Posterior vena cava (tissue), 2 donors: ENCODE measurements around the gene KRTAP3-2. TPM values are rescaled to one million over a fixed set of nuclear protein-coding genes. Genes with fewer than 3 reads are reported as not detected.

Source experiments
- total RNA-seq, 2 donors: library from RNA; stranded (reverse); fragmentation: NEBNext Ultra II Directional; extraction: Animal tissue kit (Norgen Biotek cat#: 25700); gene quantifications; one replicate each; pipeline ENCODE4 v1.2.1, GENCODE V29; 2021
- donor health status: DM: yes; HTN: yes; CAD: no.
- donor health status: DM: yes; HTN: yes; CAD: no.

Gene KRTAP3-2
- total RNA-seq, 2 donors from 2014 or later = not detected

Other genes starting within 250 kb of the KRTAP3-2 start
- not detected for gene KRT25, start 244.6 kb downstream of the KRTAP3-2 start, total RNA-seq
- not detected for gene KRT26, start 227.7 kb downstream of the KRTAP3-2 start, total RNA-seq
- gene KRT27, start 217.4 kb downstream of the KRTAP3-2 start, total RNA-seq = under 1 TPM in 1 of 2 donors, not detected in 1; 0.42 TPM
- gene KRT28, start 199.9 kb downstream of the KRTAP3-2 start, total RNA-seq = not detected
- 10 to 100 TPM; 36.9 to 44.9 TPM for gene KRT10, start 177.3 kb downstream of the KRTAP3-2 start, total RNA-seq
- not detected for gene KRT12, start 132.7 kb downstream of the KRTAP3-2 start, total RNA-seq
- gene KRT20, start 114.7 kb downstream of the KRTAP3-2 start, total RNA-seq = not detected
- gene KRT23, start 62.3 kb downstream of the KRTAP3-2 start, total RNA-seq = under 1 TPM; 0.24 to 0.37 TPM
- gene KRT39, start 33.0 kb downstream of the KRTAP3-2 start, total RNA-seq = not detected
- not detected for gene KRT40, start 15.6 kb downstream of the KRTAP3-2 start, total RNA-seq
- gene KRTAP3-3, start 5.7 kb downstream of the KRTAP3-2 start, total RNA-seq = not detected
- gene KRTAP3-1, start 9.2 kb upstream of the KRTAP3-2 start, total RNA-seq = not detected
- not detected for gene KRTAP1-5, start 27.3 kb upstream of the KRTAP3-2 start, total RNA-seq
- gene KRTAP1-4, start 30.3 kb upstream of the KRTAP3-2 start, total RNA-seq = not detected
- gene KRTAP1-3, start 35.0 kb upstream of the KRTAP3-2 start, total RNA-seq = not detected
- gene KRTAP1-1, start 41.5 kb upstream of the KRTAP3-2 start, total RNA-seq = not detected
- gene KRTAP2-1, start 47.4 kb upstream of the KRTAP3-2 start, total RNA-seq = not detected
- gene KRTAP2-2, start 55.3 kb upstream of the KRTAP3-2 start, total RNA-seq = not detected
- not detected for gene KRTAP2-3, start 60.2 kb upstream of the KRTAP3-2 start, total RNA-seq
- not detected for gene KRTAP2-4, start 66.0 kb upstream of the KRTAP3-2 start, total RNA-seq
- not detected for gene KRTAP4-7, start 84.2 kb upstream of the KRTAP3-2 start, total RNA-seq
- gene KRTAP4-8, start 98.2 kb upstream of the KRTAP3-2 start, total RNA-seq = not detected
- not detected for gene KRTAP4-16, start 102.3 kb upstream of the KRTAP3-2 start, total RNA-seq
- not detected for gene KRTAP4-9, start 105.5 kb upstream of the KRTAP3-2 start, total RNA-seq
- not detected for gene KRTAP4-11, start 118.5 kb upstream of the KRTAP3-2 start, total RNA-seq
- gene KRTAP4-12, start 124.3 kb upstream of the KRTAP3-2 start, total RNA-seq = not detected
- not detected for gene KRTAP4-6, start 140.6 kb upstream of the KRTAP3-2 start, total RNA-seq
- gene KRTAP4-5, start 149.9 kb upstream of the KRTAP3-2 start, total RNA-seq = not detected
- gene KRTAP4-4, start 160.8 kb upstream of the KRTAP3-2 start, total RNA-seq = not detected
- gene KRTAP4-3, start 168.3 kb upstream of the KRTAP3-2 start, total RNA-seq = not detected
- not detected for gene KRTAP4-2, start 178.3 kb upstream of the KRTAP3-2 start, total RNA-seq
- gene KRTAP4-1, start 185.0 kb upstream of the KRTAP3-2 start, total RNA-seq = not detected
- not detected for gene KRTAP9-1, start 190.0 kb upstream of the KRTAP3-2 start, total RNA-seq
- gene KRTAP9-2, start 226.7 kb upstream of the KRTAP3-2 start, total RNA-seq = not detected
- not detected for gene KRTAP9-3, start 232.5 kb upstream of the KRTAP3-2 start, total RNA-seq
- gene KRTAP9-8, start 238.1 kb upstream of the KRTAP3-2 start, total RNA-seq = not detected
- gene KRTAP9-4, start 249.8 kb upstream of the KRTAP3-2 start, total RNA-seq = not detected